HepG2 (cell line): ENCODE data around the gene HSD17B2. TPM values are rescaled to one million over a fixed set of nuclear protein-coding genes. Genes with fewer than 3 reads are reported as not detected.

Experiments used
- E2F2 ChIP-seq: sonication (generic); formaldehyde crosslinking; IDR thresholded peaks from 2 replicates; pipeline ENCODE4 v1.4.0; 2020; ENCODE audit warnings: missing genetic modification reagents, borderline replicate concordance
- ETV5 ChIP-seq: IDR thresholded peaks from 2 replicates; pipeline ENCODE4 v1.6.1; 2018; ENCODE audit warnings: missing biosample characterization, missing genetic modification reagents, inconsistent platforms, borderline replicate concordance
- HCFC1 ChIP-seq: fragments of 150-350 bp; IDR thresholded peaks from 2 replicates; pipeline ENCODE4 v1.6.1; 2014; ENCODE audit warnings: low read depth, low read length
- IKZF4 ChIP-seq: sonication (generic); formaldehyde crosslinking; IDR thresholded peaks from 2 replicates; pipeline ENCODE4 v1.5.1; 2020; ENCODE audit warnings: borderline replicate concordance, mild to moderate bottlenecking, low read depth, missing genetic modification reagents; ENCODE audit errors: not compliant biosample characterization
- MAF1 ChIP-seq: sonication (generic); formaldehyde crosslinking; IDR thresholded peaks from 2 replicates; pipeline ENCODE4 v1.5.0; 2020; ENCODE audit warnings: missing genetic modification reagents, borderline replicate concordance
- RXRB ChIP-seq: IDR thresholded peaks from 2 replicates; pipeline ENCODE4 v1.6.1; 2016; ENCODE audit warnings: borderline replicate concordance, missing genetic modification reagents, missing compliant biosample characterization
- SMARCE1 ChIP-seq: fragments of 450-650 bp; IDR thresholded peaks from 2 replicates; pipeline ENCODE4 v1.6.1; 2017; ENCODE audit warnings: borderline replicate concordance
- SOX13 ChIP-seq, 3 experiments: fragments of 450-650 bp in 1 of 3; sonication (generic) in 1 of 3; formaldehyde crosslinking in 1 of 3; IDR thresholded peaks in 2 of 3; conservative IDR thresholded peaks in 1 of 3; 2 replicates each; pipeline versions ENCODE4 v1.5.0 to v1.6.1; 2016 to 2020; ENCODE audit warnings: antibody characterized with exemption in 1 of 3, mild to moderate bottlenecking in 1 of 3, missing compliant biosample characterization in 1 of 3, missing genetic modification reagents in 1 of 3, moderate library complexity in 1 of 3
- ZBTB7B ChIP-seq: sonication (generic); formaldehyde crosslinking; IDR thresholded peaks from 2 replicates; pipeline ENCODE4 v1.4.0; 2020; ENCODE audit warnings: missing genetic modification reagents
- ZFAT ChIP-seq: sonication (generic); formaldehyde crosslinking; conservative IDR thresholded peaks from 2 replicates; pipeline ENCODE4 v1.8.1; 2023; ENCODE audit warnings: missing genetic modification reagents, inconsistent platforms
- ZNF207 ChIP-seq: fragments of 450-650 bp; IDR thresholded peaks from 2 replicates; pipeline ENCODE4 v1.6.1; 2016; ENCODE audit warnings: antibody characterized with exemption, borderline replicate concordance
- ZNF232 ChIP-seq: sonication (generic); formaldehyde crosslinking; IDR thresholded peaks from 2 replicates; pipeline ENCODE4 v1.4.0; 2020; ENCODE audit warnings: missing genetic modification reagents, borderline replicate concordance
- ZNF430 ChIP-seq: sonication (generic); formaldehyde crosslinking; IDR thresholded peaks from 2 replicates; pipeline ENCODE4 v1.9.0; 2021; ENCODE audit warnings: mild to moderate bottlenecking, missing genetic modification reagents
- ZNF891 ChIP-seq: sonication (generic); formaldehyde crosslinking; IDR thresholded peaks from 2 replicates; pipeline ENCODE4 v1.5.0; 2020; ENCODE audit warnings: mild to moderate bottlenecking, missing genetic modification reagents
- ZXDC ChIP-seq: sonication (generic); formaldehyde crosslinking; IDR thresholded peaks from 2 replicates; pipeline ENCODE4 v1.5.0; 2020; ENCODE audit warnings: mild to moderate bottlenecking, missing genetic modification reagents
- polyA plus RNA-seq, 8 experiments: library from polyadenylated mRNA; depleted of rRNA in 3 of 8; stranded (reverse) in 7 of 8; unstranded in 1 of 8; fragments of >200 nt; fragmentation: Illumina TruSeq in 4 of 8; extraction: Trizol in 4 of 8; gene quantifications; 2 replicates each; pipeline versions ENCODE4 v1.2.1 to v1.2.3, GENCODE V29; 2011 to 2016; ENCODE audit warnings: low read depth in 4 of 8, missing spikeins in 1 of 8, mixed read lengths in 1 of 8; ENCODE audit not compliant: insufficient read depth in 1 of 8
- total RNA-seq, 5 experiments: library from RNA; depleted of rRNA; stranded (reverse); fragments of >200 nt; fragmentation: Illumina TruSeq; extraction: Trizol; gene quantifications; 2 replicates each; pipeline ENCODE4 v1.2.3, GENCODE V29; 2016; ENCODE audit warnings: low read depth in 1 of 5
- TF ChIP-seq, protein P1 (sequence below): sonication (generic); formaldehyde crosslinking; IDR thresholded peaks from 2 replicates; pipeline ENCODE4 v1.4.0; 2020; ENCODE audit warnings: missing genetic modification reagents

The HSD17B2 gene
- total and polyA plus RNA-seq, 2 of the 13 experiments (the other 11 are each of a cell fraction or from before 2014, with no cell fraction given) = 26.3 to 69.3 TPM

DNA sequence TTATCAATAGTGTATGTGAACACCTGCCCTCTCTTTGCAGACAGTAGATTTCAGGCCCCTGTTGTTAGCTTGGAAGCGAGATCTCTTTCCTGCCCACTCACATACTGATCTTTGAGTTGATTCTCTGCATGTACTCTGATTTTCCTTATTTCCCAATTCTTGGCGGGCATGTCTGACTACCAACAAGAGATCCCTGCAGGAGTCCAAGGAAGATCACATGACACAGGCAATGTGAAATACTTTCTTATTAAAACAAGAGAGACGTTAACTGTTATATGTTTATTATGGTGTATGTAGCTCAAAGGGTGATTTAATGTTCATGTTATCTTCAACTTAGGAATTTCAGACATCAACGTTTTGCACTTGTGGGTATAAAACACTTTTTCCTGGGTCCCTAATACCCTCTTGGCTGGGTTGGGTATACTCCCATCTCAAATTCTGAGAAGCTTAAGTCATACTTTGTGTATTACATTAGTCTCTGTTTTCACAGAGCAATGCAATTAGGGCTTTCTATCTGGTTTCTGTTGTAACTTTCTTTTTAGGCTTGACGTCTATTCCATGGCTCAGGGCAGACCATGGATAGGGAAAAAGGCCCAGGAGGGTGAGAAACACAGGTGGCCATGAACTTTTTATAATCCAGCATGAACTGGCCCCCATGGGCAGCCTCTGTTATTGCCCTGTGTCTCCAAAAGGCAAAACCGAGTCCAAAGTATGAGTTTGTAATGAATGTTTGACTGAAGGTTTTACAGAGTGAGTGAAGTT is 32.2 kb downstream of the HSD17B2 start (continued):
- TF ChIP-seq ZNF207 (no peak), ZBTB7B (CRISPR knock-in tag) (no peak), RXRB (peak; percentile 72), ZNF430 (CRISPR knock-in tag) (peak; percentile 70; the same call in 1 of the 2 replicates), SMARCE1 (no peak), ETV5 (CRISPR knock-in tag) (no peak), ZNF232 (CRISPR knock-in tag) (no peak), ZNF891 (no peak), HCFC1 (no peak), E2F2 (CRISPR knock-in tag) (no peak), ZXDC (CRISPR knock-in tag) (no peak), MAF1 (no peak), ZFAT (CRISPR knock-in tag) (no peak), SOX13 (IDR thresholded peaks at IDR 0.05) (no peak), SOX13 (CRISPR knock-in tag; conservative IDR thresholded peaks at IDR 0.05 in 1 of 2, IDR thresholded peaks at IDR 0.05 in 1 of 2) (peak in 1 of 2 experiments; percentile 56; a peak in 2 of 4 replicates), IKZF4 (no peak)
- TF ChIP-seq, protein P1, sequence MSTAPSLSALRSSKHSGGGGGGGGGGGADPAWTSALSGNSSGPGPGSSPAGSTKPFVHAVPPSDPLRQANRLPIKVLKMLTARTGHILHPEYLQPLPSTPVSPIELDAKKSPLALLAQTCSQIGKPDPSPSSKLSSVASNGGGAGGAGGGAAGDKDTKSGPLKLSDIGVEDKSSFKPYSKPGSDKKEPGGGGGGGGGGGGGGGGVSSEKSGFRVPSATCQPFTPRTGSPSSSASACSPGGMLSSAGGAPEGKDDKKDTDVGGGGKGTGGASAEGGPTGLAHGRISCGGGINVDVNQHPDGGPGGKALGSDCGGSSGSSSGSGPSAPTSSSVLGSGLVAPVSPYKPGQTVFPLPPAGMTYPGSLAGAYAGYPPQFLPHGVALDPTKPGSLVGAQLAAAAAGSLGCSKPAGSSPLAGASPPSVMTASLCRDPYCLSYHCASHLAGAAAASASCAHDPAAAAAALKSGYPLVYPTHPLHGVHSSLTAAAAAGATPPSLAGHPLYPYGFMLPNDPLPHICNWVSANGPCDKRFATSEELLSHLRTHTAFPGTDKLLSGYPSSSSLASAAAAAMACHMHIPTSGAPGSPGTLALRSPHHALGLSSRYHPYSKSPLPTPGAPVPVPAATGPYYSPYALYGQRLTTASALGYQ (CRISPR knock-in tag) = 0 out of 2 replicates have a peak, but pooled peaks have one; percentile 49
- TF ChIP-seq, all 625 proteins: peak for 68
